GM12878 (cell line): Measurements from ENCODE around the gene SEPTIN10. TPM values are rescaled to one million over a fixed set of nuclear protein-coding genes. Genes with fewer than 3 reads are reported as not detected.

Experiments
- ATAC-seq: fragments of 200-7000 bp; cut with Tn5 transposase; 3 replicates; pipeline ENCODE4 v1.9.1; 2020; ENCODE audit warnings: mild to moderate bottlenecking, moderate library complexity
- BruUV-seq: library from RNA; stranded (reverse); fragments of 400-500 nt; replicated peaks from 2 replicates; lab custom pipeline; 2021; lab: Mats Ljungman, UMichigan
- CTCF ChIA-PET: fragments of 300-600 bp; sonication (Branson Sonifier 250); formaldehyde crosslinking; extraction: SDS; loops from one replicate; lab custom pipeline; 2021; ENCODE audit warnings: inconsistent platforms; lab: Yijun Ruan, JAX
- POLR2A ChIA-PET: fragments of 350-600 bp; formaldehyde crosslinking; extraction: SDS; loops from one replicate; lab custom pipeline; 2021; ENCODE audit warnings: inconsistent platforms; lab: Charles Lee
- RAD21 ChIA-PET: fragments of 300-600 bp; sonication (Branson Sonifier 250); formaldehyde crosslinking; loops from one replicate; lab custom pipeline; 2023; ENCODE audit warnings: antibody characterized with exemption; ENCODE audit not compliant: unreplicated experiment; lab: Charles Lee
- SMC1A ChIA-PET: fragments of 300-600 bp; sonication (Branson Sonifier 250); formaldehyde crosslinking; loops from one replicate; lab custom pipeline; 2023; ENCODE audit not compliant: unreplicated experiment, uncharacterized antibody; lab: Charles Lee
- DNase-seq: peaks from one replicate; pipeline ENCODE4 v3.0.0-alpha.2; 2011; ENCODE audit warnings: low read depth, low spot score
- FAIRE-seq: peaks from 3 replicates; lab custom pipeline; 2011; peaks lifted over from hg19 to GRCh38; lab: Jason Lieb, UNC
- H2AFZ ChIP-seq: 2 replicates; pipeline ENCODE4 v1.6.0; 2011; ENCODE audit warnings: low read depth, low read length, control low read depth; ENCODE audit not compliant: control insufficient read depth
- H3K27ac ChIP-seq: 2 replicates; pipeline ENCODE4 v1.5.1; 2011; ENCODE audit warnings: control low read depth; ENCODE audit not compliant: control insufficient read depth, insufficient read depth
- H3K27me3 ChIP-seq, 2 experiments: replicated peaks in 1 of 2; 2 replicates each; pipeline versions ENCODE4 v1.6.0 to v1.6.1; 2011; ENCODE audit warnings: low read length in 1 of 2; ENCODE audit not compliant: control insufficient read depth in 2 of 2, insufficient read depth in 2 of 2
- H3K36me3 ChIP-seq, 2 experiments: 2 replicates each; pipeline ENCODE4 v1.5.1; 2011; ENCODE audit warnings: low read length in 1 of 2; ENCODE audit not compliant: control insufficient read depth in 2 of 2, insufficient read depth in 2 of 2
- H3K4me1 ChIP-seq: 2 replicates; pipeline ENCODE4 v1.6.1; 2011; ENCODE audit warnings: mild to moderate bottlenecking, low read length, moderate library complexity, mixed read lengths; ENCODE audit not compliant: control insufficient read depth, insufficient read depth
- H3K4me2 ChIP-seq: 2 replicates; pipeline ENCODE4 v1.6.0; 2011; ENCODE audit warnings: control low read depth; ENCODE audit not compliant: control insufficient read depth, insufficient read depth
- H3K4me3 ChIP-seq: fragments of 200-600 bp; sonication (generic); 2 replicates; pipeline ENCODE4 v1.5.1; 2016
- H3K79me2 ChIP-seq: 2 replicates; pipeline ENCODE4 v1.6.0; 2011; ENCODE audit warnings: low read length; ENCODE audit not compliant: control insufficient read depth, insufficient read depth
- H3K9ac ChIP-seq: 2 replicates; pipeline ENCODE4 v1.8.0; 2011; ENCODE audit warnings: low read length, control low read depth, mixed read lengths; ENCODE audit not compliant: control insufficient read depth, insufficient read depth
- H3K9me3 ChIP-seq: replicated peaks from 3 replicates; pipeline ENCODE4 v1.5.1; 2011; ENCODE audit warnings: mild to moderate bottlenecking, low read length; ENCODE audit not compliant: control insufficient read depth, insufficient read depth
- H4K20me1 ChIP-seq: 2 replicates; pipeline ENCODE4 v1.6.0; 2011; ENCODE audit not compliant: control insufficient read depth, insufficient read depth
- FOS ChIP-seq: IDR thresholded peaks from 3 replicates; pipeline ENCODE4 v1.6.1; 2011; ENCODE audit warnings: borderline replicate concordance; ENCODE audit not compliant: insufficient read length; ENCODE audit errors: extremely low read depth
- FOXM1 ChIP-seq: IDR thresholded peaks from 2 replicates; pipeline ENCODE4 v1.6.1; 2012; ENCODE audit warnings: low read depth, mild to moderate bottlenecking, inconsistent platforms, low read length, moderate library complexity
- KDM1A ChIP-seq: fragments of 200-600 bp; sonication (generic); IDR thresholded peaks from 2 replicates; pipeline ENCODE4 v1.6.1; 2016; ENCODE audit warnings: borderline replicate concordance
- NFYA ChIP-seq: IDR thresholded peaks from 2 replicates; pipeline ENCODE4 v1.6.1; 2011; ENCODE audit warnings: low read depth, mild to moderate bottlenecking, low read length, improper control_type of control experiment, borderline replicate concordance
- NKRF ChIP-seq: fragments of 450-650 bp; conservative IDR thresholded peaks from 2 replicates; pipeline ENCODE4 v1.6.1; 2017; ENCODE audit warnings: mild to moderate bottlenecking, moderate library complexity
- RCOR1 ChIP-seq: conservative IDR thresholded peaks from 2 replicates; pipeline ENCODE4 v1.6.1; 2012; ENCODE audit warnings: low read depth, low read length, improper control_type of control experiment
- SIN3A ChIP-seq: IDR thresholded peaks from 2 replicates; pipeline ENCODE4 v1.6.1; 2012; ENCODE audit warnings: low read depth, low read length, improper control_type of control experiment
- ZSCAN29 ChIP-seq: fragments of 450-650 bp; IDR thresholded peaks from 2 replicates; pipeline ENCODE4 v1.6.1; 2017; ENCODE audit warnings: mild to moderate bottlenecking, moderate library complexity
- WGBS: methylation state at CpG from one replicate; pipeline ENCODE4 v1.1.6; 2016; ENCODE audit warnings: low lambda C conversion rate; ENCODE audit not compliant: insufficient replicate concordance, insufficient coverage; ENCODE audit errors: missing lambda C conversion rate; 5-methylcytosine and 5-hydroxymethylcytosine counted together
- in situ Hi-C: fragments of 300-500 bp; cut with MboI; formaldehyde crosslinking; loops from 9 replicates; pipeline ENCODE4 v1.14.3; 2018; ENCODE audit warnings: mixed read lengths
- intact Hi-C: fragments of 100-400 bp; cut with micrococcal nuclease; formaldehyde crosslinking; loops from one replicate; pipeline ENCODE4 v1.14.2; 2022; ENCODE audit not compliant: unreplicated experiment
- polyA plus RNA-seq, 11 experiments: library from polyadenylated mRNA; depleted of rRNA in 4 of 11; unstranded in 6 of 11; stranded (reverse) in 5 of 11; fragments of >200 nt; fragmentation: Nextera tagmentation in 4 of 11; fragmentation: Illumina TruSeq in 1 of 11; extraction: Ambion mirVana in 4 of 11; extraction: Trizol in 1 of 11; gene quantifications; 1 replicate in 1 of 11; 2 replicates in 10 of 11; pipeline versions ENCODE4 v1.2.1 to v1.2.3, GENCODE V29; 2011 to 2016; ENCODE audit warnings: inconsistent platforms in 2 of 11, missing spikeins in 2 of 11, low read depth in 1 of 11
- total RNA-seq, 4 experiments: library from RNA; depleted of rRNA in 3 of 4; stranded (reverse); fragments of >200 nt in 3 of 4; fragmentation: Illumina TruSeq in 1 of 4; extraction: Trizol in 1 of 4; gene quantifications; 2 replicates each; pipeline versions ENCODE4 v1.2.1 to v1.2.3, GENCODE V29; 2013 to 2021

The SEPTIN10 gene
- total and polyA plus RNA-seq, 10 of the 15 experiments (the other 5 are each of a cell fraction or from before 2014, with no cell fraction given): 20.2 to 132 (median 62.7) TPM

- no peak for TF ChIP-seq FOXM1
- TF ChIP-seq FOS: no peak
- no peak for TF ChIP-seq ZSCAN29
- no peak for TF ChIP-seq NKRF
- TF ChIP-seq KDM1A: no peak
- no peak for TF ChIP-seq SIN3A
- no peak for TF ChIP-seq RCOR1
- no peak for TF ChIP-seq NFYA
- H4K20me1 ChIP-seq: no peaks in the 10 kb centered on the region
- peaks cover 32% of the 10 kb centered on the region for H3K4me1 ChIP-seq
- H2AFZ ChIP-seq: no peak overlapping the region; the same call in 1 of the 2 replicates
- POLR2A ChIA-PET: no interaction called here
- CTCF ChIA-PET: no interaction called here
- H3K27ac ChIP-seq: peak overlapping the region; percentile 57; the same call in 1 of the 2 replicates
- peaks cover 2% of the 10 kb centered on the region; the same call in 2 of the 3 replicates for H3K9me3 ChIP-seq
- ATAC-seq: no peak
- SMC1A ChIA-PET: no interaction called here
- RAD21 ChIA-PET: no interaction called here
- H3K36me3 ChIP-seq: no peaks in the 10 kb centered on the region
- H3K4me3 ChIP-seq: no peak overlapping the region
- in situ Hi-C loops (no loop called here), intact Hi-C loops (no loop called here)
- 20% methylated on average over 1 of the region's 1 CpG for WGBS
- no peak overlapping the region for H3K9ac ChIP-seq
- no peak for FAIRE-seq
- BruUV-seq: no TSS peak
- DNase-seq: no peak
- H3K27me3 ChIP-seq: no peaks in the 10 kb centered on the region
- no peaks in the 10 kb centered on the region for H3K79me2 ChIP-seq
- H3K4me2 ChIP-seq: no peak overlapping the region
Measured at GRCh38 chr2:109636317-109636716, 22.6 kb upstream of the SEPTIN10 start.
